Stimulated activated CD4-positive, alpha-beta T cell treated with anti-CD3 and anti-CD28 coated beads, Interleukin-1b, Interleukin-23, amount 100 ng/mL, for 48 hours (primary cell): ENCODE data around the gene LMO1.

Experiments used
- DNase-seq: peaks from one replicate; pipeline ENCODE4 v3.0.0-alpha.2; 2020

The LMO1 gene

GRCh38 chr11:8225589-8226036 is 38.1 kb downstream of the LMO1 start:
- peak; percentile 62 for DNase-seq

- DNase-seq = no peak
Observed at GRCh38 chr11:8224711-8225110, 39.0 kb downstream of the LMO1 start.

GRCh38 chr11:8224161-8224591 is 39.5 kb downstream of the LMO1 start:
- no peak for DNase-seq

- peak; percentile 8 for DNase-seq
Observed at GRCh38 chr11:8223513-8223900, 40.2 kb downstream of the LMO1 start.

- no peak for DNase-seq
Observed at GRCh38 chr11:8222820-8223512, 40.7 kb downstream of the LMO1 start.

- no peak for DNase-seq
Observed at GRCh38 chr11:8221917-8222495, 41.7 kb downstream of the LMO1 start.

GRCh38 chr11:8221046-8221723 is 42.5 kb downstream of the LMO1 start:
- no peak for DNase-seq

- DNase-seq = no peak
Observed at GRCh38 chr11:8220261-8221045, 43.2 kb downstream of the LMO1 start.

- peak; percentile 12 for DNase-seq
Observed at GRCh38 chr11:8219257-8220021, 44.2 kb downstream of the LMO1 start.

- DNase-seq = no peak
Observed at GRCh38 chr11:8218840-8219239, 44.8 kb downstream of the LMO1 start.

- no peak for DNase-seq
Observed at GRCh38 chr11:8218409-8218808, 45.3 kb downstream of the LMO1 start.

- no peak for DNase-seq
Observed at GRCh38 chr11:8217926-8218325, 45.8 kb downstream of the LMO1 start.

- DNase-seq = no peak
Observed at GRCh38 chr11:8217136-8217535, 46.5 kb downstream of the LMO1 start.

GRCh38 chr11:8213376-8213775 is 50.3 kb downstream of the LMO1 start:
- no peak for DNase-seq

- DNase-seq = peak; percentile 19
Observed at GRCh38 chr11:8209208-8209807, 54.4 kb downstream of the LMO1 start.

GRCh38 chr11:8207080-8208000 is 56.3 kb downstream of the LMO1 start:
- DNase-seq = no peak

GRCh38 chr11:8206251-8207079 is 57.2 kb downstream of the LMO1 start:
- DNase-seq = no peak

- no peak for DNase-seq
Observed at GRCh38 chr11:8205566-8205965, 58.1 kb downstream of the LMO1 start.

- DNase-seq = no peak
Observed at GRCh38 chr11:8204596-8204995, 59.1 kb downstream of the LMO1 start.

- no peak for DNase-seq
Observed at GRCh38 chr11:8204025-8204424, 59.7 kb downstream of the LMO1 start.
